Measurements from ENCODE around the gene GOLGA5.
"Not testable (repeated sequence)": the region's sequence is repeated elsewhere in the genome, so short reads cannot be mapped to it uniquely, and the experiment has no call there.

GOLGA5 gene

DNA sequence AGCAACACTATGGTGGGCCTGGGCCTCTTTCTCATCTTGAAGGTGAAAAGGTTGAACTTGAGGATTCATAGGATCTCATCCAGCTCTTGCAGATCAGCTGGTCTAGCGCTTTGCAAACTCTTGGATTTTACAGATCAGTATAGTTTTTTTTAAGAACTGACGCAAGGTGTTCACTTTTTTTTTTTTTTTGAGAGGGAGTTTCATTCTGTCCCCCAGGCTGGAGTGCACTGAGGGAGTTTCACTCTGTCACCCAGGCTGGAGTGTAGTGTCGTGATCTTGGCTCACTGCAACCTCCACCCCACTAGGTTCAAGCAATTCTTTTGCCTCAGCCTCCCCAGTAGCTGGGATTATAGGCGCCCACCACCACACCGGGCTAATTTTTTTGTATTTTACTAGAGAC is 25.3 kb upstream of the GOLGA5 start:
- DNase-seq (ENCODE audit: low read depth) = no peak
- no peak overlapping the region for H3K4me3 ChIP-seq (ENCODE audit: low read depth, low read length)
- TF ChIP-seq, protein P1, sequence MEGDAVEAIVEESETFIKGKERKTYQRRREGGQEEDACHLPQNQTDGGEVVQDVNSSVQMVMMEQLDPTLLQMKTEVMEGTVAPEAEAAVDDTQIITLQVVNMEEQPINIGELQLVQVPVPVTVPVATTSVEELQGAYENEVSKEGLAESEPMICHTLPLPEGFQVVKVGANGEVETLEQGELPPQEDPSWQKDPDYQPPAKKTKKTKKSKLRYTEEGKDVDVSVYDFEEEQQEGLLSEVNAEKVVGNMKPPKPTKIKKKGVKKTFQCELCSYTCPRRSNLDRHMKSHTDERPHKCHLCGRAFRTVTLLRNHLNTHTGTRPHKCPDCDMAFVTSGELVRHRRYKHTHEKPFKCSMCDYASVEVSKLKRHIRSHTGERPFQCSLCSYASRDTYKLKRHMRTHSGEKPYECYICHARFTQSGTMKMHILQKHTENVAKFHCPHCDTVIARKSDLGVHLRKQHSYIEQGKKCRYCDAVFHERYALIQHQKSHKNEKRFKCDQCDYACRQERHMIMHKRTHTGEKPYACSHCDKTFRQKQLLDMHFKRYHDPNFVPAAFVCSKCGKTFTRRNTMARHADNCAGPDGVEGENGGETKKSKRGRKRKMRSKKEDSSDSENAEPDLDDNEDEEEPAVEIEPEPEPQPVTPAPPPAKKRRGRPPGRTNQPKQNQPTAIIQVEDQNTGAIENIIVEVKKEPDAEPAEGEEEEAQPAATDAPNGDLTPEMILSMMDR (conservative IDR thresholded peaks at IDR 0.05; ENCODE audit: low read depth, low read length) = no peak

DNA sequence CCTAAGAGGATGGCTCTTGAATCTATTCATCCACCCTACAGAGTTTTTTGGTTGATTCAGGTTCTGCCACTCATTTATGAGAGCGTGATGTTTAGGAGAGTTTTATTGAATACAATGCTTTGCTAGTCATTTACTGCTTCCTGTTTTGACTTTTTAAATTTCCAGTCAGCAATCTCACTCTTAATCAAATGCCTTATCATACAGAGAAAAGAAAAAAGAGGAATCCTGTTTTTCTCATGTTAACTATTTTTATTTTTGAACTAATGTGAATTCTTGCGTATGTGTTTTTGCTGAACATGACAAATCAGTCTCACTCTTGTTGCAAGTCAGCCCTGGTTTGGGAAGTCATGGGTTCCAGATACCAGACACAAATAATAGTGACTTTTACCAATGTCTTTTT is 23.6 kb upstream of the GOLGA5 start:
- TF ChIP-seq, protein P1 (conservative IDR thresholded peaks at IDR 0.05; ENCODE audit: low read depth, low read length) = no peak
- H3K4me3 ChIP-seq (ENCODE audit: low read depth, low read length) = no peak overlapping the region
- no peak for DNase-seq (ENCODE audit: low read depth)

DNA sequence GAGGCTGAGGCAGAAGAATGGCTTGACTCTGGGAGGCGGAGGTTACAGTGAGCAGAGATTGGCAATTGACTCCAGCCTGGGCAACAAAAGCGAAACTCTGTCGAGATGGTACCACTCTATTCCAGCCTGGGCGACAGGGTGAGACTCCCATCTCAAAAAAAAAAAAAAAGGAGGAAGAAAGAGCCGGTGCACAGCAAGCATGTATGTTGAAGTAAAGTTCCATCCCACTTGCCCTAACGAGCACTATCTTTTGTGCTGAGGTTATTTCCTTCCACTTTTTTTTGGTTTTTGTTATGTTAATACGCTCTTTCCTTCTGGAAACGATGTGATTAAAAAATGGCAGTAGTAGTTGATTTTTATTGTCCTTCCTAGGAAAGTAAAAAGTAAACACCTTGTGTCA is 19.5 kb upstream of the GOLGA5 start:
- no peak overlapping the region for H3K4me3 ChIP-seq (ENCODE audit: low read depth, low read length)
- TF ChIP-seq, protein P1 (conservative IDR thresholded peaks at IDR 0.05; ENCODE audit: low read depth, low read length) = no peak
- DNase-seq (ENCODE audit: low read depth) = no peak

DNA sequence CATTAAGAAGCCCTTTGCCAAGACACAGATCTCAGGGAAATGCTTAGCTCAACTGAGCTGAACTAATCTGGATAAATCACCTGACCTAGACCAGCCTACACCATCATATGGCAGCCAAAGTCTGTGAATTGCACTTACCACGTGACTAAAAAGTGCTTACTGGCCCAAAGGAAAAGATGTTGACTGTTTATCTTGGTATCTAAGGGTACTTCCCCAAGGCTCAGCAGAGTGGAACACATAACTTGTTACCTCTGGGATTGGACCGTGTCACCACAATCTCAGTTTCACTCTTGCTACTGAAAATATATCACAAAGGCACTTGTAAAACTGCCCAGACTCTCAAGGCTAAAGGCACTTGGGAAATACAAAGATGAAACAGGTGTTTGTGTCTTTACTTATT is 18.8 kb upstream of the GOLGA5 start:
- not testable (repeated sequence) for H3K4me3 ChIP-seq (ENCODE audit: low read depth, low read length); DNase-seq (ENCODE audit: low read depth)

DNA sequence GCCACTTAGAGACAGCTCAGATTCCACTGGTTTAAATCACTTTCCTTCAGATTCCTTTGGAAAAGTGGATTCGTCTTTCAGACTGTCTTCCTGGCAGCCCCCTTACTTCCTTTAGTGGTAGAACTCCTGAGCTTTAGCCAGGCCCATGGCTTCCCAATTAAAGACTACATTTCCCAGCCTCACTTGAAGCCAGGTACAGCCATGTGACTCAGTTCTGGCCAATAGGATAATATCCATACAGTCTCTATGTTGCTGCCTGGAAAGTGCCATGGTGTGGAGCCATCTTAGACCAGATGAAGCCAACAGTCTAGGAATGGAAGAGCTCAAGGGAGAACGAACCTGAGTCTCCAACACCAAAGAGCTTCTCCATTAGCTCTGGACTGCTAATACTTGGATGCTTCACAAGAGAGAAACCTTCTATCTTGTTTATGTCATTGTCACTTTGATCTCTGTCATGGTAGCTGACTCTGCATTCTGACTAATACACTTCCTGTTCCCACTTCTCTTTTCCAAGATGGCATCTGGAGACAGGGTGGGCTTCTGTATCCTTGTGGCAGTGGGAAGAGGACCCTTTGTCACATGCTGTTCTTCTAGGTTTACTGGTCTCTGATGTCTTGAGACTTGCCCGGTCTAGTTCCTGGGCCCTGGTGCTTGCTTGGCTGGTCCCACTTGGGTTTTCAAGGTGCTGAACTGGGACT is 15.1 kb upstream of the GOLGA5 start:
- H3K4me3 ChIP-seq (ENCODE audit: low read depth, low read length) = not testable (repeated sequence)
- peak; percentile 42 for DNase-seq (ENCODE audit: low read depth)

DNA sequence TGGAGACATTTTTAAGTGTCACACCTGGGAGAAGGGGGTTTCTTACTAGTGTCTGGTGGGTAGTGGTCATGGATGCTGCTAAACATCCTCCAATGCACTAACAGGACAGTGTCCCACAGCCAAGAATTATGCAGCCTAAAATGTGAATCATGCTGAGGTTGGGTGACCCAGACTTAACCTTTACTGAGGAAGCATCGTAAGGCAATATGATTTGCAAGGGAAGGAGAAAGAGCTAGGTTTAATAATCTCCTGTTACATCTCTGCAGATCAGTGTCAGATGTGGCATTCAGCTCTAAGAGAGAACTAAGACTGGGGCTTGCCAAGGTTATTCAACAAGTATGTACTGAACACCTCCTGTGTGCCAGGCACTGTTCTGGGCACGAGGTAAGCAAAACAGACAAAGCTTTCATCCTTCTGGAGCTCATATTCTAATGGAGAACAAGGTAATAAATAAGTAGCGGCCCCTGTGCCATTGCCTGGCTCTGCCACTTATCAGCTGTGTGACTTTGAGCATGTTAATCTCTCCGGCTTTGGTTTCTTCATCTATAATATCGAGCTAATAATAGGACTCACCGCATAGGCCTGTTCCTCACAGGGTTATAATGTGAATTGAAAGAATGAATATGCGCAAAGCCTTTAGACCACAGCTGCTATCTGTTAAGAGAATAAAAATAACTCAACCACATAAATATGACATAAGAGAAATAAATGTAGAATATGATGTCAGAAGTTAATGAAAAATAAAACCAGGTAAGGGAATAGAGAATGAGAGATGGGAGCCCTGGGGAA is 13.5 kb upstream of the GOLGA5 start:
- DNase-seq (ENCODE audit: low read depth) = peak; percentile 63
- no peak overlapping the region for H3K4me3 ChIP-seq (ENCODE audit: low read depth, low read length)
- TF ChIP-seq, protein P1 (conservative IDR thresholded peaks at IDR 0.05; ENCODE audit: low read depth, low read length) = no peak

DNA sequence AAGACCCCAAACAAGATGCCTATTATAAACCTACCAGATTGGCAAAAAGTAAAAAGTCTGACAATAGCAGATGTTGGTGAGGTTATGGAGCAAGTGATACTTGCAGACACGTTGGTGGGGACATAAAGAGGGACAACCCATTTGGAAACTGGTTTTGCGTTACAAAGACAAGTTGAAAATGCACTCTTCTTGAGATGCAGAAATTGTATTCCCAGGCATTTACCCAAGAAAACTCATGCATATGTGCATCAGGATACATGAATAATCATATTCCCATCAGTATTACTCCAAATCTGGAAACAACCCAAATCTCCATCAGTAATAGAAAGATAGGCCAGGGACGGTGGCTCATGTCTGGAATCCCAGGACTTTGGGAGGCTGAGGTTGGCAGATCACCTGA is 12.8 kb upstream of the GOLGA5 start:
- H3K4me3 ChIP-seq (ENCODE audit: low read depth, low read length) = no peak overlapping the region
- TF ChIP-seq, protein P1 (conservative IDR thresholded peaks at IDR 0.05; ENCODE audit: low read depth, low read length) = no peak
- no peak for DNase-seq (ENCODE audit: low read depth)
